22Rv1 (cell line): ENCODE results near the gene BUB3.

Experiments
- H3K27ac ChIP-seq: fragments of 450-650 bp; 2 replicates; pipeline ENCODE4 v1.5.1; 2017
- ZFX ChIP-seq: fragments of 450-650 bp; IDR thresholded peaks from 2 replicates; pipeline ENCODE4 v1.6.1; 2017; ENCODE audit warnings: antibody characterized with exemption, borderline replicate concordance
- TF ChIP-seq, protein P1 (sequence below): fragments of 450-650 bp; IDR thresholded peaks from 2 replicates; pipeline ENCODE4 v1.5.1; 2017; ENCODE audit warnings: mild to moderate bottlenecking

BUB3 gene, protein sequence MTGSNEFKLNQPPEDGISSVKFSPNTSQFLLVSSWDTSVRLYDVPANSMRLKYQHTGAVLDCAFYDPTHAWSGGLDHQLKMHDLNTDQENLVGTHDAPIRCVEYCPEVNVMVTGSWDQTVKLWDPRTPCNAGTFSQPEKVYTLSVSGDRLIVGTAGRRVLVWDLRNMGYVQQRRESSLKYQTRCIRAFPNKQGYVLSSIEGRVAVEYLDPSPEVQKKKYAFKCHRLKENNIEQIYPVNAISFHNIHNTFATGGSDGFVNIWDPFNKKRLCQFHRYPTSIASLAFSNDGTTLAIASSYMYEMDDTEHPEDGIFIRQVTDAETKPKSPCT

DNA sequence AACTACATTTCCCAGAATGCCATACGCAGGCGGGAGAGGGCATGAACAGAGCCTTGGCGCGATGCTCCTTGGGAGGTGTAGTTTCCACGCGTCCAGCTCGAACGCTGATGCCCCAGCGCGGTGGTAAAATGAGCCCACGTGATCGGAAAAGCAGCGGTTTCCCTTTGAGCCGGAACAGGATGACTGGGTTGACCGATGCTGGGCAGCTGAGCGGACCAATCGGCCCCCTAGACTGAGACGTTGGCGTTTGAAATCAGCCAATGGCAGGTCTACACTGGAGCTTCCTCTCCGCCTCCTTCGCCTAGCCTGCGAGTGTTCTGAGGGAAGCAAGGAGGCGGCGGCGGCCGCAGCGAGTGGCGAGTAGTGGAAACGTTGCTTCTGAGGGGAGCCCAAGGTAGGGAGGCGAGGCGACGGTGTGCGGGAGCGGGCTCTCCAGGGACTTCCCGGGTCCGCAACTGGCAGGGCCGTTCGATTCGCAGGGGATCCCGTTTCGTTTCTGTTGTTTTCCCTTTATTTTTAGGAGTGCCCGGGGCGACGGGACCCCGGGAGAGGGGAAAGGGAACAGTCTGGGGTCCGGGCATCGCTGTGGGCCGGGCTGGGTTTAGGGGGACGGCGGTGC, at the start of gene BUB3:
TSS of gene BUB3 (plus strand) at position 311 of the 619 bp plus-strand sequence. CDS start 516 bp downstream, outside the sequence.
- TF ChIP-seq, protein P1, sequence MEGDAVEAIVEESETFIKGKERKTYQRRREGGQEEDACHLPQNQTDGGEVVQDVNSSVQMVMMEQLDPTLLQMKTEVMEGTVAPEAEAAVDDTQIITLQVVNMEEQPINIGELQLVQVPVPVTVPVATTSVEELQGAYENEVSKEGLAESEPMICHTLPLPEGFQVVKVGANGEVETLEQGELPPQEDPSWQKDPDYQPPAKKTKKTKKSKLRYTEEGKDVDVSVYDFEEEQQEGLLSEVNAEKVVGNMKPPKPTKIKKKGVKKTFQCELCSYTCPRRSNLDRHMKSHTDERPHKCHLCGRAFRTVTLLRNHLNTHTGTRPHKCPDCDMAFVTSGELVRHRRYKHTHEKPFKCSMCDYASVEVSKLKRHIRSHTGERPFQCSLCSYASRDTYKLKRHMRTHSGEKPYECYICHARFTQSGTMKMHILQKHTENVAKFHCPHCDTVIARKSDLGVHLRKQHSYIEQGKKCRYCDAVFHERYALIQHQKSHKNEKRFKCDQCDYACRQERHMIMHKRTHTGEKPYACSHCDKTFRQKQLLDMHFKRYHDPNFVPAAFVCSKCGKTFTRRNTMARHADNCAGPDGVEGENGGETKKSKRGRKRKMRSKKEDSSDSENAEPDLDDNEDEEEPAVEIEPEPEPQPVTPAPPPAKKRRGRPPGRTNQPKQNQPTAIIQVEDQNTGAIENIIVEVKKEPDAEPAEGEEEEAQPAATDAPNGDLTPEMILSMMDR: no peak
- TF ChIP-seq ZFX: no peak
- H3K27ac ChIP-seq: peak within 1 kb of the TSS; percentile 81

DNA sequence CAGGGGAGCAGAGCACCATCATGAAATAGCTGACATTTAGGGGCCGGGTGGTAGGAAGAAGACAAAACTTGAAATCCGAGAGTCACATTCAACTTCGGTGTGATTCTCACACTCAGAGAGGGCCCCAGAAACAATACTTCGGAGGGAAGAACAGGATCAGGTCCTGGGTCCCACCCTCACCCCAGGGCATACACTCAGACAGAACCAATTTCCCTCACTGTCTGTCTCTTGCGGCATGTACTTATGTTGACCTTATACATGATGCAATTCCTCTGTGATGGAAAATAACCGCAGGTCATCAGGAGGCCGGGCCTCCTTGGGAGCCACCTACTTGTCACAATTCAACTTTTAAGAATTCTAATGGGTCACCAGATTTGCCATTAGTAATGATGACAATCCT, 44.7 kb upstream of the BUB3 start:
- H3K27ac ChIP-seq: no peak overlapping the region

DNA sequence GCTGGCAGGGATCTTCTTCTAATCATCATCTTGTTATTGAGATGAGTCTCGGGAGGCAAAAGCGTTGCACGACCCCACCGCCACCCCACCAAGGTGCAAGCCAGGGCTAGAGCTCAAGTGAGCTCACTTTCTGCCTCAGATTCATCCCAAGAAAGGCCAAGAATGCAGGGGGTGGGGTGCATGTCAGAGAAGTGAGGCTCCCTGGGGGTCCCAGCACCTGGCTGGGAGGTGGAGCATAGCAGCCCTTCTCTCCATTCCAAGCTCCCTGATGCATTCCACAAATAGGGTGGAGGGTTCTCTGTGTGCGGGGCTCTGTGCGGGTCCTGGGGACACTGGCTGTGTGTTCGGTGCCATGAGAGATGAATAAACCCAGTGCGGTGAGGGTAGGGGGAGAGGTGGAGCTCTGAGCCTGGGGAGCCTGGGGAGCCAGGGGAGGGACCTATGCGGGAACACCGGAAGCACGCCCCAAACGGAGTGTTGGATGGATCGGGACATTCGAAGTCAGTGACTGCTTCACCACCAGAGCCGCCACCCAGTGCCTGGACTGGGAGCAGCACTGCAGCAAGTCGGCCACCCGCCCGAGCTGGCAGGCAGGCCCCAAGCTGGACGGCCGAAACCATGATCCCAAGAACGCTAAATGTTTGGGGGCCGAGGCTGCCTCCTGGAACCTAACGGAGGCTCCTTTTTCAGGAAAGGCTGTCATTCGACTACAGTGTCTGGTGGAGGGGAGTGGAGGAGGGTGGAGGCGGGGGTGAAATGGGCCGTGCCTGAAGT, 36.4 kb upstream of the BUB3 start:
- no peak for TF ChIP-seq ZFX
- TF ChIP-seq, protein P1: no peak
- H3K27ac ChIP-seq: no peak overlapping the region

More for the DNA sequence above, 44.7 kb upstream of the BUB3 start:
- TF ChIP-seq, protein P1: no peak
- no peak for TF ChIP-seq ZFX

DNA sequence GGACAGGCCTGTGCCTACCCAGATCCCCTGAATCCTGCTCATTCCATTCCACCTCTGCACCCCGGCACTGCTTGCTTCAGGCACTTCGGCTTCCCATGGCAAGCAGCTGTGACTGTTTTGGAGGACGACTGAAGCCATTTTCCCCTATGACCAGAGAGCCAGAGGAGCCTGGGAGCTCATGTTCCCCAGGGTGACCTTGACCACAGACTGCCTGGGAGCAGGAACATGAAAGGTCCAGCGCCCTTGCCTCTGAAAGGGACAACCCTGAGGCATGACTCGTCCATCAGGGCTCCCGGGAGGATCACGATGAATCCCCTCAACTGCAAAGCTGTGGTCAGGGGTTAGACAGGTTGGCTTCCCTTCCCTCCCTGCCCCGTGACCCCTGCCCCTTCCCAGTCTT, 35.1 kb upstream of the BUB3 start:
- H3K27ac ChIP-seq: no peak overlapping the region
- no peak for TF ChIP-seq ZFX
- TF ChIP-seq, protein P1: no peak

DNA sequence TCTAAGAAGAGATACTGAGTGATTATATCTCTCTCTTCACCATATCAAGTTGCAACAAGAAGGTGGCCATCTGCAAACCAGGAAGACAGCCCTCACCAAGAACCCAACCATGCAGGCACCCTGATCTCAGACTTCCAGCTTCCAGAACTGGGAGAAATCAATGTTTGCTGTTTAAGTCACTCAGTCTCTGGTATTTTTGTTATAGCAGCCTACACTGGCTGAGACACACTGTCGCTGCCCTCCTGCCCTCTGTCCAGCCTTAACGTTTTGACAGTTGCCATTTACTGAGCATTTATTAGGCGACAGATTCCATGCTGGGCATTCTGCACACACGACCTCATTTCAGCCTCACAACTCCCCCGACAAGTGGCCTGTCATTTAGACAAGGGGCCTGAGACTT, 28.0 kb upstream of the BUB3 start:
- no peak overlapping the region for H3K27ac ChIP-seq
- TF ChIP-seq ZFX: no peak
- TF ChIP-seq, protein P1: no peak

DNA sequence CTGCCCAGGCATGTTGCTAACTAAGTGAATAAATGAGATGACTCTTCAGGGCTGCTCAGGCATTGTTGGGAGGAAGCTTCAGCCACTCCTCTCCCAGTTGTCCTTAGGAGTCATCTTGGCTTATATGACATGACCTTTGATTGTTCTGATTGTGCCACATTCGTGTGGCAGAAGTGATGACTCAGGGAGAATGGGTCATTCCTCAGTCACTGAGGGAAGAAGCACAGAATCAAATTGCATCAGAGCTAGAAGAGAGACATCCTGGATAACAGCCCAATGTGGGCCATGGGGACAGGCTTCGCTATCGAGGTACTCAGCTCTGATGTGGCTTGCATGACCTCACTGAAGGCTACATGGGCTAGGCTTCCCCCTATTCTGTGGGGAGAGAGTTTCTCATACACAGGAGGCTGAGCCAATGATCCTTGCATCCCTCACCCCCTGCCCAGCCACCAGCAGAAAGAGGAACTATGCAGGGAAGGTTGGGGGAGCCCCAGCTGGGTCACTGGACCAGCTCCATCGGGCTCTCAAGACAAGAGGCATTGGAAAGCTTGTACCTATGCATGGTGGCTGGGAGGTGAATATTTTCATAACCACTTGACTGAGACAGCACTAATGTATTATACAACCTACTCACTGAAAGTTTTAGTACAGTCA, 24.5 kb upstream of the BUB3 start:
- H3K27ac ChIP-seq: no peak overlapping the region
- TF ChIP-seq, protein P1: no peak
- TF ChIP-seq ZFX: no peak
